K562 (cell line): Measurements from ENCODE around the gene TEX52. TPM values are rescaled to one million over a fixed set of nuclear protein-coding genes. Genes with fewer than 3 reads are reported as not detected.

ENCODE experiments used
- ATAC-seq: fragments of 200-7000 bp; cut with Tn5 transposase; 3 replicates; pipeline ENCODE4 v1.9.1; 2020; ENCODE audit warnings: moderate library complexity
- BruUV-seq: library from RNA; stranded (reverse); fragments of 400-500 nt; replicated peaks from 2 replicates; lab custom pipeline; 2021; lab: Mats Ljungman, UMichigan
- CTCF ChIA-PET: fragments of 300-600 bp; formaldehyde crosslinking; extraction: SDS; loops from one replicate; lab custom pipeline; 2021; ENCODE audit warnings: low intra/inter-chr PET ratio; lab: Yijun Ruan, JAX
- POLR2A ChIA-PET: fragments of 300-600, 350-650 bp; sonication (Branson Sonifier 250); formaldehyde crosslinking; extraction: SDS; loops from one replicate; lab custom pipeline; 2021; ENCODE audit warnings: antibody characterized with exemption, inconsistent platforms; lab: Yijun Ruan, JAX
- DNase-seq, 4 experiments: peaks; one replicate each; pipeline versions ENCODE4 v3.0.0 to v3.0.0-alpha.2; 2011 to 2018; ENCODE audit warnings: low spot score in 3 of 4, mixed read lengths in 3 of 4; ENCODE audit errors: extremely low read depth in 1 of 4
- FAIRE-seq: peaks from 2 replicates; lab custom pipeline; 2011; peaks lifted over from hg19 to GRCh38; lab: Jason Lieb, UNC
- H2AFZ ChIP-seq: 2 replicates; pipeline ENCODE4 v1.6.0; 2011; ENCODE audit warnings: low read depth, low read length, control low read depth, inconsistent platforms
- H3K27ac ChIP-seq: fragments of 200-600 bp; 3 replicates; pipeline ENCODE4 v1.8.0; 2011; ENCODE audit warnings: low read depth, mild to moderate bottlenecking, control low read depth, inconsistent platforms, low read length, moderate library complexity, mixed read lengths; ENCODE audit errors: extremely low read depth
- H3K27me3 ChIP-seq, 2 experiments: fragments of 300-600 bp in 1 of 2; 2 replicates in 1 of 2; 3 replicates in 1 of 2; pipeline versions ENCODE4 v1.6.0 to v1.8.0; 2011; ENCODE audit warnings: inconsistent platforms in 2 of 2, low read length in 2 of 2, mild to moderate bottlenecking in 1 of 2, mixed read lengths in 1 of 2, moderate library complexity in 1 of 2; ENCODE audit not compliant: control insufficient read depth in 2 of 2, insufficient read depth in 2 of 2
- H3K36me3 ChIP-seq: fragments of 300-600 bp; 3 replicates; pipeline ENCODE4 v1.8.0; 2011; ENCODE audit warnings: mild to moderate bottlenecking, low read length, inconsistent platforms; ENCODE audit not compliant: control insufficient read depth, insufficient read depth
- H3K4me1 ChIP-seq, 2 experiments: fragments of 200-600 bp in 1 of 2; replicated peaks in 1 of 2; 2 replicates in 1 of 2; 3 replicates in 1 of 2; pipeline versions ENCODE4 v1.5.1 to v1.8.0; 2011; ENCODE audit warnings: inconsistent platforms in 2 of 2, low read length in 2 of 2, mild to moderate bottlenecking in 1 of 2, mixed read lengths in 1 of 2, moderate library complexity in 1 of 2; ENCODE audit not compliant: control insufficient read depth in 2 of 2, insufficient read depth in 2 of 2
- H3K4me2 ChIP-seq: 2 replicates; pipeline ENCODE4 v1.6.1; 2011; ENCODE audit warnings: low read length, control low read depth, inconsistent platforms, mixed read lengths; ENCODE audit not compliant: insufficient read depth
- H3K4me3 ChIP-seq: fragments of 200-600 bp; sonication (generic), shearing (Covaris generic); 2 replicates; pipeline ENCODE4 v1.5.1; 2016; ENCODE audit warnings: control low read depth, inconsistent platforms
- H3K79me2 ChIP-seq: fragments of 200-600 bp; 3 replicates; pipeline ENCODE4 v1.8.0; 2011; ENCODE audit warnings: low read length, inconsistent platforms; ENCODE audit not compliant: control insufficient read depth, insufficient read depth
- H3K9ac ChIP-seq, 2 experiments: 2 replicates each; pipeline versions ENCODE4 v1.6.0 to v1.6.1; 2011; ENCODE audit warnings: low read depth in 2 of 2, low read length in 2 of 2, control low read depth in 1 of 2, inconsistent platforms in 1 of 2, mild to moderate bottlenecking in 1 of 2, mixed read lengths in 1 of 2; ENCODE audit not compliant: insufficient read depth in 1 of 2
- H3K9me1 ChIP-seq: one replicate; pipeline ENCODE4 v1.6.0; 2011; ENCODE audit warnings: inconsistent platforms, mild to moderate bottlenecking, low read length, moderate library complexity; ENCODE audit not compliant: control insufficient read depth, insufficient read depth
- H3K9me3 ChIP-seq: replicated peaks from 2 replicates; pipeline ENCODE4 v1.5.1; 2011; ENCODE audit warnings: low read depth, low read length, inconsistent platforms; ENCODE audit not compliant: control insufficient read depth, insufficient read depth
- H4K20me1 ChIP-seq: replicated peaks from 2 replicates; pipeline ENCODE4 v1.6.1; 2011; ENCODE audit warnings: low read length, inconsistent platforms, mixed read lengths; ENCODE audit not compliant: control insufficient read depth, insufficient read depth
- CBX5 ChIP-seq: IDR thresholded peaks from 2 replicates; pipeline ENCODE4 v1.6.1; 2014; ENCODE audit warnings: low read depth, borderline replicate concordance
- ETV1 ChIP-seq: fragments of 450-650 bp; conservative IDR thresholded peaks from 2 replicates; pipeline ENCODE4 v1.6.1; 2016; ENCODE audit warnings: missing genetic modification characterization, control low read depth, low read depth, missing compliant biosample characterization
- FOSL1 ChIP-seq: fragments of 200-800 bp; sonication (Bioruptor generic); conservative IDR thresholded peaks from 2 replicates; pipeline ENCODE4 v1.6.1; 2016; ENCODE audit warnings: missing genetic modification characterization, missing compliant biosample characterization
- HEY1 ChIP-seq: fragments of 250-450 bp; sonication (Bioruptor Pico); IDR thresholded peaks from 2 replicates; pipeline ENCODE4 v1.5.0; 2020; ENCODE audit warnings: mild to moderate bottlenecking, moderate library complexity, borderline replicate concordance
- MLX ChIP-seq, 2 experiments: fragments of 450-650 bp in 1 of 2; sonication (generic) in 1 of 2; formaldehyde crosslinking; conservative IDR thresholded peaks; 2 replicates each; pipeline versions ENCODE4 v1.4.0 to v1.8.1; 2020 to 2022; ENCODE audit warnings: mild to moderate bottlenecking in 1 of 2, missing genetic modification reagents in 1 of 2
- SIN3B ChIP-seq: fragments of 450-650 bp; IDR thresholded peaks from 2 replicates; pipeline ENCODE4 v1.6.1; 2017; ENCODE audit warnings: low read depth, mild to moderate bottlenecking, moderate library complexity
- SNRNP70 ChIP-seq: fragments of 200-400 bp; formaldehyde crosslinking; optimal IDR thresholded peaks from 2 replicates; pipeline ENCODE3; 2017; ENCODE audit warnings: low read depth, low read length
- SRSF3 ChIP-seq: fragments of 200-400 bp; formaldehyde crosslinking; IDR thresholded peaks from 2 replicates; pipeline ENCODE4 v1.6.1; 2016; ENCODE audit warnings: mild to moderate bottlenecking, low read length, moderate library complexity; ENCODE audit not compliant: insufficient read depth
- ZBTB9 ChIP-seq: fragments of 450-650 bp; formaldehyde crosslinking; IDR thresholded peaks from 2 replicates; pipeline ENCODE4 v1.4.0; 2020; ENCODE audit warnings: mild to moderate bottlenecking, moderate library complexity
- ZFP1 ChIP-seq: fragments of 450-650 bp; formaldehyde crosslinking; IDR thresholded peaks from 2 replicates; pipeline ENCODE4 v1.4.0; 2020; ENCODE audit warnings: mild to moderate bottlenecking, mixed read lengths
- ZFP36 ChIP-seq: fragments of 150-350 bp; IDR thresholded peaks from 2 replicates; pipeline ENCODE4 v1.6.1; 2018; ENCODE audit warnings: low read length, low read depth; ENCODE audit not compliant: partially characterized antibody
- ZFX ChIP-seq: sonication (generic); formaldehyde crosslinking; IDR thresholded peaks from 2 replicates; pipeline ENCODE4 v1.8.0; 2022; ENCODE audit warnings: mild to moderate bottlenecking, missing genetic modification reagents, moderate library complexity
- ZKSCAN1 ChIP-seq: fragments of 150-350 bp; IDR thresholded peaks from 2 replicates; pipeline ENCODE4 v1.6.1; 2016; ENCODE audit warnings: low read depth, low read length
- ZNF23 ChIP-seq: fragments of 250-450 bp; sonication (Bioruptor Pico); IDR thresholded peaks from 2 replicates; pipeline ENCODE4 v1.4.0; 2020; ENCODE audit warnings: mild to moderate bottlenecking
- ZNF280B ChIP-seq: fragments of 250-450 bp; sonication (Bioruptor Pico); IDR thresholded peaks from 2 replicates; pipeline ENCODE4 v1.5.1; 2021; ENCODE audit warnings: mild to moderate bottlenecking
- WGBS: fragments of 100-300 bp; shearing (Covaris generic); methylation state at CpG from one replicate; pipeline ENCODE4 v1.1.6; 2016; ENCODE audit warnings: low coverage, mixed read lengths; ENCODE audit not compliant: insufficient coverage; ENCODE audit errors: missing lambda C conversion rate; 5-methylcytosine and 5-hydroxymethylcytosine counted together
- in situ Hi-C: fragments of 300-500 bp; cut with MboI; formaldehyde crosslinking; loops from 4 replicates; pipeline ENCODE4 v1.15.0; 2018; ENCODE audit warnings: inconsistent platforms, mixed read lengths
- intact Hi-C: fragments of 100-400 bp; cut with micrococcal nuclease; formaldehyde crosslinking; loops from 2 replicates; pipeline ENCODE4 v1.14.2; 2022
- polyA plus RNA-seq, 8 experiments: library from polyadenylated mRNA; depleted of rRNA in 4 of 8; stranded (reverse) in 5 of 8; unstranded in 3 of 8; fragments of >200 nt; fragmentation: Nextera tagmentation in 2 of 8; fragmentation: Illumina TruSeq in 1 of 8; extraction: Ambion mirVana in 2 of 8; extraction: Trizol in 1 of 8; gene quantifications; 2 replicates each; pipeline versions ENCODE4 v1.2.1 to v1.2.3, GENCODE V29; 2011 to 2014; ENCODE audit warnings: inconsistent platforms in 1 of 8, missing spikeins in 1 of 8
- total RNA-seq, 7 experiments: library from RNA; depleted of rRNA in 6 of 7; stranded (reverse); fragments of >200 nt in 6 of 7; fragmentation: Illumina TruSeq in 2 of 7; extraction: Trizol in 2 of 7; gene quantifications; 2 replicates each; pipeline versions ENCODE4 v1.2.1 to v1.2.3, GENCODE V29; 2011 to 2021; ENCODE audit warnings: low replicate concordance in 1 of 7

TEX52 gene
- total and polyA plus RNA-seq, 9 of the 15 experiments (the other 6 are each of a cell fraction or from before 2014, with no cell fraction given): not detected

- Histone ChIP-seq H3K9me1 (no peaks in the 10 kb centered on the region), H3K27ac (no peak overlapping the region), H4K20me1 (no peaks in the 10 kb centered on the region), H3K4me1 (no peaks in the 10 kb centered on the region), H3K79me2 (no peaks in the 10 kb centered on the region), H3K4me3 (no peak overlapping the region), H3K9ac (no peak overlapping the region), H3K9me3 (no peaks in the 10 kb centered on the region), H3K36me3 (peaks cover 69% of the 10 kb centered on the region; the same call in 1 of the 3 replicates), H3K27me3 (no peaks in the 10 kb centered on the region), H2AFZ (no peak overlapping the region), H3K4me2 (no peak overlapping the region)
- ATAC-seq (no peak), DNase-seq (no peak), FAIRE-seq (no peak)
- no peak for TF ChIP-seq SNRNP70
- TF ChIP-seq HEY1 (CRISPR knock-in tag): no peak
- TF ChIP-seq SRSF3: no peak
- TF ChIP-seq ZKSCAN1: no peak
- no peak for TF ChIP-seq CBX5
- TF ChIP-seq ZNF23: no peak
- TF ChIP-seq ZNF280B (CRISPR knock-in tag): no peak
- TF ChIP-seq SIN3B: no peak
- TF ChIP-seq ETV1 (tag): no peak
- TF ChIP-seq ZFP1 (CRISPR knock-in tag): no peak
- no peak for TF ChIP-seq ZFX (CRISPR knock-in tag)
- TF ChIP-seq ZBTB9 (CRISPR knock-in tag): no peak
- no peak for TF ChIP-seq MLX (CRISPR knock-in tag; conservative IDR thresholded peaks at IDR 0.05)
- TF ChIP-seq FOSL1 (tag): no peak
- no peak for TF ChIP-seq ZFP36
- in situ Hi-C loops: no loop called here
- intact Hi-C loops: no loop called here
- ChIA-PET POLR2A (no interaction called here), CTCF (no interaction called here)
- 73% methylated on average over 6 of the region's 6 CpGs for WGBS
- no TSS peak for BruUV-seq
Measured at GRCh38 chr12:2824541-2824940, 32.3 kb downstream of the TEX52 start.
